ENCODE data around the gene SLC2A1.
A peak's percentile ranks its signal among the peaks of the same experiment; 100 is the strongest.
"Not testable (repeated sequence)": the region's sequence is repeated elsewhere in the genome, so short reads cannot be mapped to it uniquely, and the experiment has no call there.

Gene SLC2A1

GRCh38 chr1:42922687-42923366 is 35.8 kb downstream of the SLC2A1 start:
- H3K4me3 ChIP-seq (ENCODE audit: low read depth, low read length), result no peak overlapping the region
- TF ChIP-seq CTCF (IDR thresholded peaks at IDR 0.05; ENCODE audit: low read depth, low read length, missing control alignments), result peak; percentile 87
- in situ Hi-C loops (cut with HindIII; ENCODE audit: low sequenced_read_pairs), result loop anchor here (5.0 kb wide), 1 partner anchor 91 kb away; no protein-coding TSS in a partner anchor
- peak; percentile 66 for DNase-seq (ENCODE audit: low read depth)

- in situ Hi-C loops (cut with HindIII; ENCODE audit: low sequenced_read_pairs), result loop anchor here (5.0 kb wide), 1 partner anchor 89 kb away; no protein-coding TSS in a partner anchor
- DNase-seq (ENCODE audit: low read depth), result no peak
- no peak overlapping the region for H3K4me3 ChIP-seq (ENCODE audit: low read depth, low read length)
- TF ChIP-seq CTCF (IDR thresholded peaks at IDR 0.05; ENCODE audit: low read depth, low read length, missing control alignments), result no peak
Observed at GRCh38 chr1:42921769-42922168, 36.9 kb downstream of the SLC2A1 start.

GRCh38 chr1:42919651-42920050 is 39.0 kb downstream of the SLC2A1 start:
- in situ Hi-C loops (cut with HindIII; ENCODE audit: low sequenced_read_pairs), result loop anchor here (5.0 kb wide), 2 partner anchors 87 to 153 kb away; no protein-coding TSS in a partner anchor
- not testable (repeated sequence) for DNase-seq (ENCODE audit: low read depth); H3K4me3 ChIP-seq (ENCODE audit: low read depth, low read length)

GRCh38 chr1:42917241-42917495 is 41.5 kb downstream of the SLC2A1 start:
- in situ Hi-C loops (cut with HindIII; ENCODE audit: low sequenced_read_pairs), result loop anchor here (5.0 kb wide), 1 partner anchor 155 kb away; no protein-coding TSS in a partner anchor
- no peak for DNase-seq (ENCODE audit: low read depth)
- no peak overlapping the region for H3K4me3 ChIP-seq (ENCODE audit: low read depth, low read length)
- no peak for TF ChIP-seq CTCF (IDR thresholded peaks at IDR 0.05; ENCODE audit: low read depth, low read length, missing control alignments)

GRCh38 chr1:42915456-42915855 is 43.2 kb downstream of the SLC2A1 start:
- in situ Hi-C loops (cut with HindIII; ENCODE audit: low sequenced_read_pairs), result loop anchor here (5.0 kb wide), 1 partner anchor 157 kb away; no protein-coding TSS in a partner anchor
- no peak for TF ChIP-seq CTCF (IDR thresholded peaks at IDR 0.05; ENCODE audit: low read depth, low read length, missing control alignments)
- DNase-seq (ENCODE audit: low read depth), result no peak
- no peak overlapping the region for H3K4me3 ChIP-seq (ENCODE audit: low read depth, low read length)

- no peak for DNase-seq (ENCODE audit: low read depth)
- no peak for TF ChIP-seq CTCF (IDR thresholded peaks at IDR 0.05; ENCODE audit: low read depth, low read length, missing control alignments)
- H3K4me3 ChIP-seq (ENCODE audit: low read depth, low read length), result no peak overlapping the region
- in situ Hi-C loops (cut with HindIII; ENCODE audit: low sequenced_read_pairs), result no loop called here
Observed at GRCh38 chr1:42914092-42914627, 44.5 kb downstream of the SLC2A1 start.

- in situ Hi-C loops (cut with HindIII; ENCODE audit: low sequenced_read_pairs), result no loop called here
Observed at GRCh38 chr1:42913426-42914091, 45.1 kb downstream of the SLC2A1 start.

More at GRCh38 chr1:42913426-42914091, 45.1 kb downstream of the SLC2A1 start:
- H3K4me3 ChIP-seq (ENCODE audit: low read depth, low read length), result no peak overlapping the region
- peak; percentile 86 for TF ChIP-seq CTCF (IDR thresholded peaks at IDR 0.05; ENCODE audit: low read depth, low read length, missing control alignments)
- DNase-seq (ENCODE audit: low read depth), result peak; percentile 83

All from astrocyte of the cerebellum (primary cell).